A172 (cell line): ENCODE measurements around the gene MAU2. TPM values are rescaled to one million over a fixed set of nuclear protein-coding genes. Genes with fewer than 3 reads are reported as not detected.
"Not testable (repeated sequence)": the region's sequence is repeated elsewhere in the genome, so short reads cannot be mapped to it uniquely, and the experiment has no call there.

Source experiments
- DNase-seq: peaks from one replicate; pipeline ENCODE4 v3.0.0-alpha.2; 2015; ENCODE audit warnings: low spot score
- total RNA-seq: library from RNA; depleted of rRNA; stranded (reverse); fragments of >200 nt; shearing (Covaris generic); gene quantifications from 2 replicates; pipeline ENCODE4 v1.2.3, GENCODE V29; 2014

The MAU2 gene
- total RNA-seq, 1 experiment from 2014 or later: 24.0 TPM

GRCh38 chr19:19347401-19348110 lies 26.9 kb downstream of the MAU2 start:
- peak; percentile 14 for DNase-seq

GRCh38 chr19:19348266-19348665 lies 27.6 kb downstream of the MAU2 start:
- peak; percentile 42 for DNase-seq

- DNase-seq: no peak
Measured at GRCh38 chr19:19349365-19349764, 28.7 kb downstream of the MAU2 start.

DNA sequence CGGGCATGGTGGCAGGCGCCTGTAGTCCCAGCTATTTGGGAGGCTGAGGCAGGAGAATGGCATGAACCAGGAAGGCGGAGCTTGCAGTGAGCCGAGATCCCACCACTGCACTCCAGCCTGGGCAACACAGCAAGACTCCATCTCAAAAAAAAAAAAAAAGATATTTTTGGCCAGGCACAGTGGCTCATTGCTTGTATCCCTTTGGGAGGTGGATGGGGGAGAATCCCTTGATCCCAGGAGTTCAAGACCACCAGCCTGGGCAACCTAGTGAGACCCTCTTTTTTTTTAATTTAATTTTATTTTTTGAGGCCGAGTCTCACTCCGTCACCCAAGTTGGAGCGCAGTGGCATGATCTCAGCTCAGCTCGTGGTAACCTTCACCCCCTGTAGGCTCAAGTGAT lies 30.1 kb downstream of the MAU2 start:
- not testable (repeated sequence) for DNase-seq

DNA sequence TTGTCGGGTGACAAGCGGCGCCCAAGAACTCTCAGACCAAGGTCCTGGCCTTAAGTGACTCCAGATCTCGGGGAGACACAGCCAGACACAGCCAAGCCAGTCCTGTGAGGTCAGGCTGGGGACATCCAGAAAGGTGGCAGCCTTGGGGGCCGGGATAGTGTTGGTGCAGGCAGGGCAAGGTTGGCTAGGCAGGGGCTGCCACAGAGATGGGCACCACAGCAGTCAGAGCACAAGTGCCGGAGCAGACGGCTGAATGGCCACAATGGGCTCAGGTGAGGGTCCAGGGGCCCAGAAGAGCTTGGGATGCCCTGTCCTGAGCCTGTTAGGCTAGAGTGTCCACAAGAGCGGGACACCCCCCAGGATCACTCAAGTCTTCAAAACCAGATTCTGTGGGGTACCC lies 32.2 kb downstream of the MAU2 start:
- no peak for DNase-seq

DNA sequence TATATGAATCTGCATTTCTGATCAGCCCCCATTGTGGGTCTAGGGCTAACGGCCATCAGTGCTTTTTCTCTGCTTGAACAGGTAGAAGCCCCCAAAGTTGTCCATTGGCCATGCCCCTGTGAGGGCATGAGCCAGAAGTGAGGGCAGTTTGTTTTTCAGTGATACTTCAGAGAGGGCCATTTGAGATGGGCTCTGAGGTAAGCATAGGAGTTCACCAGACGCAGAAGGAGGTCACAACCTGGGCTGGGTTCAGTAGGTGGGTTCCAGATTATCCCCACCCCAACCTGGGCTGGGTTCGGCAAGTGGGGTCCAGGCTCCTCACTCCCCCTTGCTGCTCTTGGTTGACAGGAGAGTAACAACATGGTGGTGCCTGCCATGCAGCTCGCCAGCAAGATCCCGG lies 33.4 kb downstream of the MAU2 start:
- no peak for DNase-seq

GRCh38 chr19:19354932-19355331 lies 34.3 kb downstream of the MAU2 start:
- no peak for DNase-seq

DNA sequence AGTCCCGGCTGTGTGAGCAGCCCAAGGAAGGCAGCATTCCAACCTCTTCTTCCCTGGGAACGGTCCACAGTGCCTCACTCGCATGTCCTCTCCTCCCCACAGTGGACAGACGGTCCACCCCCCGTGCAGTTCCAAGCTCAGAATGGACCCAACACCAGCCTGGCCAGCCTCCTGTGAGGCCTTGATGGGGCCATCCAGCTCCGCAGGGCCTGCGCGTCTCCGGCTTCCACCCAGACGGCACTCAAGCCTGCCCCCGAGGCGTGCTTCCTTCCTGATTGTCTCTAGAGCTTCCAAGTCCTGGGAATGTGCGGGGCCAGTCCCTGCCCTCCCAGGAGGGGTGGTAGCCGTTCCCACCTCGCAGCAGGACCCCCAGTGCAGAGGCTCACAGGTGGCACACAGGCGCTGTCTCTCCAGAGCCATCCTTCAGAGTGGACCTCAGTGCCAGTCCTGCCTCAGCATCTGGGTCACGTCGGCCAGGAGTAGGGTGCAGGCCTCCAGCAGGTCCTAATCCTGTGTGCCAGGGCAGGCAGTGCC lies 35.0 kb downstream of the MAU2 start:
- DNase-seq: no peak

DNA sequence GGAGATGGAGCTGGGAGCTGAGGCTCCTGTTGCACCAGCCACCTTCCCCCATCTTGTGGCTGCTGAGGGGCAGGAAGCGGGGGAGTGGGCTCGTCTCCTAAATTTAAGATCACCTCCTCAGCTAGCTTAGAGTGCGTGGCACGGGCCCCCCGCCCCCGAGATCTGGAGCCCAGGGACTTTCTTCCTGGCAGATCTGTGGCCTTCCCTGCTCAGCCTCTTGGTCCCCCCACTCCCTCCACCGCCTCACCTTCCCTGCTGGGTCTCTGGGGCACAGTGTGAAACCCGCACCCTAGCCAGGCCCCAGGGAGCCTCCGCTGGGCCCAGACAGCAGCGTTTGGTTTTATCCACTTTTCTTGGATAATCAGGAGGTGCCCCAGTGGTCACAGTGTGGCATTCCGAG lies 35.9 kb downstream of the MAU2 start:
- no peak for DNase-seq

DNA sequence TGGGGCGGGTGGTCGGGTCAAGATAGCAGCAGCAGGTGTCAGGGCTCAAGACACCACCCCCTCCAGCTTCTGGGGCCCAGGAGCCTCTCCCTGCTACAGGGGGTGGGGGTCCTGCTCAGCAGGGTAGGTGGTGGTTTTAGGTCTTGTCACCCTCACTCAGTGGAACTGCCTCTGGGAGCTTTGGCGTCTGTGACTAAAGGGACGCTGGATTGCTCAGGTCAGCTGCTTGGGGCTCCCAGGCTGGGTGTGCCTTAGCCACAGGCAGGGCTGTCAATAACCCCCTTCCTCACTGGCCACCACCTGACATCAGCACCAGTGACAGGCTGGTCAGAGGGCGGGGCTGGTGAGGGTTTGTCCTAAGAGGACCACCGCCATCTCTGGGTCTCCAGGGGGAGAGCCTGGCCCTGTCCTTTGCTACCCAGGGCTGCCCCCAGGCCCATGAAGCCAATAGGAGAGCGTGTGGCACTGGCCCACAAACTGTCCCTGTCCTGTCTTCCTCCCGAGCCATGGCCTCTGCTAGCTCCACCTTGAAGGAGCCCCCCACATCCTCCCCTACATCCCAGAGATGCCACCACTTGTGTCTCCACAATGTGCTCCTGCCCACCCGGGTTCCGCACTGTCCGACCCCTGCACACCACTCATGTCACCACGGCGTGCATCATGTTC lies 36.4 kb downstream of the MAU2 start:
- DNase-seq: no peak

DNA sequence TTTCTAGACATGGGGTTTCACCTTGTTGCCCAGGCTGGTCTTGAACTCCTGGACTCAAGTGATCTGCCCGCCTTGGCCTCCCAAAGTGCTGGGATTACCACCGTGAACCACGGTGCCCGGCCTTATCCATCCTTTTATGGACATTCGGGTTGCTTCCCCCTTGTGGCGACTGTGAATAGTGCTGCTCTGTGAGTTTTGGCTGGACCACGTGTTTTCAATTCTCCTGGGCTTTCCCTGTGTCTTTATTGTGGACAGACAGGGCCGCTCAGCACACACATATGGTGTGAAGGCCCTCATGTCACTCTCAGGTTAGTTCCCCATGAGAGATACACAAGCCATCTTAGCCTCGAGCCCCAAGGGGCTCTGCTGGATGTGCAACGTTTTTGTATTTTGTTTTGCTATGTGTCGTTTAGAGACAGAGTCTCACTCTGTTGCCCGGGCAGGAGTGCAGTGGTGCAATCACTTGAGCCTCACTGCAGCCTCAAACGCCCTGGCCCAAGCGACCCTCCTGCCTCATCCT lies 40.5 kb downstream of the MAU2 start:
- peak; percentile 84 for DNase-seq

DNA sequence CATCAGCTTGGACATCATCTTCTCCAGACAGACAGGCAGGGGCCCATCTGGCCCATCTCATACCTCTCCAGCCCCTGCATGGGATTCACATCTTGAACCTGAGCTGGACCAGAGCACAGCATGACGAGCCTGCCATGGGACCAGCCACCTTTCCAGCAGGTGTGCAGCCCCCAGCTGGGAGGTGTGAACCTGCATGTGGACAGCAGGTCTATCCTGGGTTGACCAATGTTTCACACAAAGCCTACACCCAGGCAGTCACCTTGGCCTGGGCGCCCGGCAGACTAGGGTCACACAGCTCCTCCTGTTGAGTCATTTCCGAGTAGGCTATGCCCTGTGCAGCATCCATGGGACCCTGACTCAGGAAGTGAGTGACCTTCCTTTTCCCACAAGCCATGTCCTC lies 41.4 kb downstream of the MAU2 start:
- DNase-seq: no peak

DNA sequence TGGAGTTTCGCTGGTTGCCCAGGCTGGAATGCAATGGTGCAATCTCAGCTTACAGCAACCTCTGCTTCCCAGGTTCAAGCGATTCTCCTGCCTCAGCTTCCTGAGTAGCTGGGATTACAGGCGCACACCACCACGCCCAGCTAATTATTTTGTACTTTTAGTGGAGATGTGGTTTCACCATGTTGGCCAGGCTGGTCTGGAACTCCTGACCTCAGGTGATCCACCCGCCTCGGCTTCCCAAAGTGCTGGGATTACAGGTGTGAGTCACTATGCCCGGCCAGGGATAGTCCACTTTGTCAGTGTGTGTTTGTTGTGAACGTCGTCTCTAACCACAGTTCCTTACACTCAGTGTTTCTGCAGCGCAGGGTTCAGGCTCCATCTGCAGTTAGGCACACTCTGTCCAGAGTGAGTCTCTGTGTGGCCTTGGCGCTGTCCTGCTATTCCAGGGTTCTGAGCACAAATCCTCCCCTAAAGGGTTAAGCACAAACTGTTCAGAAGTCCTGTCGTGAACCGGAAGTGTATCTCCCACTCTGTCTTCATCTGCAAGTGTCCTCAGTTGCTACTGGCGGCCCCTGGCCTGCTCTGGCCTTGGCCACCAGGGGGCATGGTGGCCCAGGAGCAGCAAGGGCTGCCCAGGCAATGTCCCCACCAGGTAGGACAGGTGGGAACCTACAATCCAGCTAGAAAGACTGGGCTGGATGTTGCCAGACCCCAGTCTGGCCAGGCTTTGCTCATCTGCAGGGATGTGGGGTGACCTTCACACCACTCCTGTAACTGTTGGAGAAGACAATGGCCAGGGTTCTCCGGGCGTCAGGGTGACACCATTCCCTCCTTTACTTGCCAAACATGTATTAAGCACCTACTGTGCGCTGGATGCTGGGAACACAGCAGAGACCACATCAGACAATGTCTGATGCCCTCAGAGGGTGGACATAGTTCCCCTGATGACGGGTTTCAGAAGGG lies 46.1 kb downstream of the MAU2 start:
- peak; percentile 64 for DNase-seq

GRCh38 chr19:19368087-19368486 lies 47.5 kb downstream of the MAU2 start:
- no peak for DNase-seq

DNA sequence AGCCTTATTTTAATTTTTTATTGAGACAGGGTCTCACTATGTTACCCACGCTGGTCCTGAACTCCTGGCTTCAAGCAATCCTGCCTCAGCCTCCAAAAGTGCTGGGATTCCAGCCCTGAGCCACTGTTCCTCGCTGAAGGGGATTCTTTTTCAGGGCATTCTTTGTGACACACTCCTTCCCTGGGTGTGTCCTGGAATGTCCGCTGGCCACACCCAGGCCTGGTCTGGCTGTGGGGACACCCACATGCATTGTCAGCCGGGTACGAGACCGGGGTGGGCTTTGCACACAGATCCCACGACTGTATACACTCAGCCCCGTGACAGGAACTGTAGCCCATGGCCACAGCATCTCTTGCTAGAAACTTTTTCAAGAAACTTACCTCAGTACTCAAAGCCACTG lies 50.4 kb downstream of the MAU2 start:
- DNase-seq: peak; percentile 71

GRCh38 chr19:19372656-19373416 lies 52.2 kb downstream of the MAU2 start:
- peak; percentile 88 for DNase-seq

DNA sequence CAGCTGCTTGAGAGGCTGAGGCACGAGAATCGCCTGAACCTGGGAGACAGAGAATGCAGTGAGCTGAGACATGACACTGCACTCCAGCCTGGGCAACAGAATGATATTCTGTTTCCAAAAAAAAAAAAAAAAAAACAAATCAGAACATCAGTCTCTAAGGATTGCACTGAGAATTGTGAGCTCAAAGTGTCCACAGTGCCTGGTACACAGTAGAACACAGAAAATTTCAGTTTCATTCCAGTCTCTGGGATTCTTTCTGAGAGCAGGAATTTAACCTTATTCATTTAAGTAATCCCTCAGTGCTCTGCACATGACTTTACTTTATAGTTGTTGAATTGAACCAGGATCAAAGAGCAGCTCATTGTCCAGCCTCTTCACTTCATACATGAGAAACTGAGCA lies 58.9 kb downstream of the MAU2 start:
- no peak for DNase-seq

GRCh38 chr19:19380316-19380715 lies 59.7 kb downstream of the MAU2 start:
- not testable (repeated sequence) for DNase-seq

- no peak for DNase-seq
Measured at GRCh38 chr19:19381007-19381926, 60.6 kb downstream of the MAU2 start.

DNA sequence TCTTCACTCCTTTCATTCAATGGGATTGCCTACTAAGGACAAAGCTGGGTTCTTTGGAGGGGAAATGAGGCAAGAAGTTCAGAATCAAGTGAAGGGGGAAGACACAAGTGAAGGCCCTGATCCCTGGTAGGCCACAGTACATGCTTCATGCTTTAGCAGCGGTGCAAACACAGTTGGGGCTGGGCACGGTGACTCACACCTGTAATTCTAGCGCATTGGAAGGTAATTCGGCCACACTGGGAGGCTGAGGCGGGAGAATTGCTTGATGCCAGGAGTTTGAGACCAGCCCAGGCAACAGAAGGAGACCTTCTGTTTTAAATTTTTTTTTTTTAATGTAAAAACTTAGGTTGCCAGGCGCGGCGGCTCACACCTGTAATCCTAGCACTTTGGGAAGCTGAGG lies 61.5 kb downstream of the MAU2 start:
- no peak for DNase-seq
